ENCODE measurements around the gene CELF6.

- TF ChIP-seq, protein P1, sequence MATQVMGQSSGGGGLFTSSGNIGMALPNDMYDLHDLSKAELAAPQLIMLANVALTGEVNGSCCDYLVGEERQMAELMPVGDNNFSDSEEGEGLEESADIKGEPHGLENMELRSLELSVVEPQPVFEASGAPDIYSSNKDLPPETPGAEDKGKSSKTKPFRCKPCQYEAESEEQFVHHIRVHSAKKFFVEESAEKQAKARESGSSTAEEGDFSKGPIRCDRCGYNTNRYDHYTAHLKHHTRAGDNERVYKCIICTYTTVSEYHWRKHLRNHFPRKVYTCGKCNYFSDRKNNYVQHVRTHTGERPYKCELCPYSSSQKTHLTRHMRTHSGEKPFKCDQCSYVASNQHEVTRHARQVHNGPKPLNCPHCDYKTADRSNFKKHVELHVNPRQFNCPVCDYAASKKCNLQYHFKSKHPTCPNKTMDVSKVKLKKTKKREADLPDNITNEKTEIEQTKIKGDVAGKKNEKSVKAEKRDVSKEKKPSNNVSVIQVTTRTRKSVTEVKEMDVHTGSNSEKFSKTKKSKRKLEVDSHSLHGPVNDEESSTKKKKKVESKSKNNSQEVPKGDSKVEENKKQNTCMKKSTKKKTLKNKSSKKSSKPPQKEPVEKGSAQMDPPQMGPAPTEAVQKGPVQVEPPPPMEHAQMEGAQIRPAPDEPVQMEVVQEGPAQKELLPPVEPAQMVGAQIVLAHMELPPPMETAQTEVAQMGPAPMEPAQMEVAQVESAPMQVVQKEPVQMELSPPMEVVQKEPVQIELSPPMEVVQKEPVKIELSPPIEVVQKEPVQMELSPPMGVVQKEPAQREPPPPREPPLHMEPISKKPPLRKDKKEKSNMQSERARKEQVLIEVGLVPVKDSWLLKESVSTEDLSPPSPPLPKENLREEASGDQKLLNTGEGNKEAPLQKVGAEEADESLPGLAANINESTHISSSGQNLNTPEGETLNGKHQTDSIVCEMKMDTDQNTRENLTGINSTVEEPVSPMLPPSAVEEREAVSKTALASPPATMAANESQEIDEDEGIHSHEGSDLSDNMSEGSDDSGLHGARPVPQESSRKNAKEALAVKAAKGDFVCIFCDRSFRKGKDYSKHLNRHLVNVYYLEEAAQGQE (IDR thresholded peaks at IDR 0.05; ENCODE audit: unreplicated experiment) = no peak
- peak; percentile 75 to 93 for TF ChIP-seq CTCF (conservative IDR thresholded peaks at IDR 0.05; ENCODE audit: low read depth in 2 of 2)
- TF ChIP-seq CREB1 (CRISPR knock-in tag; IDR thresholded peaks at IDR 0.05; ENCODE audit: low read depth) = no peak
- no peak for TF ChIP-seq POLR2AphosphoS5 (IDR thresholded peaks at IDR 0.05; ENCODE audit: low read depth)
- TF ChIP-seq JUNB (IDR thresholded peaks at IDR 0.05; ENCODE audit: unreplicated experiment) = no peak
- TF ChIP-seq EZH2 (IDR thresholded peaks at IDR 0.05; ENCODE audit: low read depth, unreplicated experiment) = no peak
- no peak for TF ChIP-seq NANOG (IDR thresholded peaks at IDR 0.05; ENCODE audit: borderline replicate concordance)
These were observed 7.1 kb downstream of the CELF6 start for GRCh38 chr15:72312605-72313447.
